Left renal cortex interstitium (tissue), 4 donors: ENCODE data around the gene DPEP3. TPM values are rescaled to one million over a fixed set of nuclear protein-coding genes. Genes with fewer than 3 reads are reported as not detected.
A peak's percentile ranks its signal among the peaks of the same experiment; 100 is the strongest.

Experiments used
- DNase-seq, 4 donors: peaks; one replicate each; pipeline ENCODE4 v3.0.0-alpha.2; 2013; ENCODE audit warnings: low read depth in 4 of 4, low spot score in 2 of 4, missing footprints in 1 of 4
- polyA plus RNA-seq, 4 donors: library from polyadenylated mRNA; unstranded; fragments of 120-200 nt; gene quantifications; one replicate each; pipeline ENCODE4 v1.2.1, GENCODE V29; 2013; ENCODE audit not compliant: insufficient read length in 4 of 4

Gene DPEP3
- polyA plus RNA-seq, 4 donors = 0.05 to 0.21 (median 0.08) TPM; not detected in 1

DNA sequence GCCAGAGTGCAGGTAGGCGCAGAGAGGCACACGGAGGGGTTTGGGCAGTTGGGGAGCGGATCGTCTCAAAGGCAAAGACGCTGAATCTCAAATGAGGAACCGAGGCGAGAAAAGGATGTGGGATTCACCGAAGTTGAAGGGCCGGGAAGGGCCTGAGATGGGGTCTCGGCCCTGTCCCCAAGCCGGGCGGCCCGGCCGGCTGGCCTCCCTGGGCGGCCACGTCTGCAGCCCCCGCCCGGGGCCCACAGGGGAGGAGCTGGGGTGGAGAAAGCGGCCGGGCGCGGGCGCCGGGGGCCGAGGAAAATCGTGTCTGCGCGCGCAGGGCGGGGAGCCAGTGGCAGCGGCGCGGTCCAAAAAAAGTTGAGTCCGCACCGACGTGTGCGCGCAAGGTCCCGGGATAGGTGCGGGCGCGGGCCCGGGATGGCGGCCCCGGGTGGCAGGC, 12.3 kb downstream of the DPEP3 start:
- peak in 1 of 4 donors; percentile 12 for DNase-seq

- DNase-seq = peak in 2 of 4 donors; percentile 7 to 11
Measured at GRCh38 chr16:67967183-67967957, 12.9 kb downstream of the DPEP3 start.

DNA sequence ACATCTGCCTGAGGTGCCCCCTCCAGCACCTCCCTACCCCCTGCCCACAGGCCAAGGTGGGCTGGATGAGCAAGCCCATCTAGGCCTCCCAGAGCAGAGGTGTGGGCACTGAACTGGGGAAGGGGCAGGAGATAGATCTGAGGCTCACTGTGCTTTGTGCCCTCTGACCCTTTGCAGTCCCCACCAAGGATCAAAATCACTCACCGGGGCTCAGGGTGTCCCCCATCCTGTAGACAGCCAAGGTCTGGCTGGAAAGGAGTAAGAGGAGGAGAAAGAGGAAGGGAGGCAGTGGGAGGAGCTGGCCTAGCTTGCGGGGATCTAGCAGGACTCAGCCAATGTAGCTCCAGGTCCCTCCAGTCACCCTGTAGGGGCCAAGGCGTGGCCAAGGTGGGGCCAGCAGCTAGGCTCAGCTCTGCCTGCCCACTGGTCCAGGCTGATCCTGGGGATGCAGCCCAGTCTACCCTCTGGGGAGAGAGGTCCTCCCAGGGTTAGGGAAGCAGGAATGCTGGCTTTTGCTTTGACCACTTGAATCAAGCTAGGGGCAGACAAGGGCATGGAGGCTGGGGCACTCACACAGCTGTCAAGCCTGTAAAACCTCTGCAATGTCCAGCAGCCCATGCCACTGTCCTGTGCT, 13.6 kb downstream of the DPEP3 start:
- no peak for DNase-seq

- no peak for DNase-seq
Measured at GRCh38 chr16:67965668-67966548, 14.4 kb downstream of the DPEP3 start.

- no peak for DNase-seq
Measured at GRCh38 chr16:67964477-67965131, 15.7 kb downstream of the DPEP3 start.

DNA sequence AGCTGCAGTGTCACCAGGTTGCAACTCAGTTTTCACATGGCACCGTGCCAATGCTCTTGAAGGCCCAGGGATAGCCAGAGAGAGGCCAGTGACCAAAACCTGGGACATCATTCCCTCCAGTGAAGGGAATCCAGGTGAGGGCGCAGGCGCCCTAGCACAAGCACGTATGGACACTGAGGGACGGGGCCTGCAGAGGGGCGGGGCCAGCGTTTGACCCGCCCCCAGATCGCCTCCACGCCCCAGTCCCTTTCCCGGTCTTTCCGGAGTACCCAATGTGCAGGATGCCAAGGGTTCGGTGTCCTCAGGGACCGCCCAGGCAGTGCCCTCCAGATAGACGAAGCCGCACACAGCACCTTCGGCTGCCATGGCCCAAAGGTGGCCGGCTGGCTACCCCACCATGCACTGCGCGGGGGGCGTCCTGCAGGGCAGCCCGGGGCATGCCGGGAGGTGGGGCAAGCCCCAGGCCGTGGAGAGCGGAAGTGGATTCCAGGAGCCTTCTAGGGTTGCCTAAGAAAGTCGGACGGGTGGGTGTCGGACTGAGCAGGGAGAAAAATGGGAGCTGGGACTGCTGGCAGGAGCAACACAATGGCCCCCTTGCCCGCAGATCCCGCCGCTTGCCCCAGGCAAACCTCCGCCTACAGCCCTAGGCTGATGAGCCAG, 16.5 kb downstream of the DPEP3 start:
- peak in 1 of 4 donors; percentile 11 for DNase-seq

- no peak for DNase-seq
Measured at GRCh38 chr16:67963292-67963661, 17.0 kb downstream of the DPEP3 start.

- no peak for DNase-seq
Measured at GRCh38 chr16:67962135-67962534, 18.2 kb downstream of the DPEP3 start.

DNA sequence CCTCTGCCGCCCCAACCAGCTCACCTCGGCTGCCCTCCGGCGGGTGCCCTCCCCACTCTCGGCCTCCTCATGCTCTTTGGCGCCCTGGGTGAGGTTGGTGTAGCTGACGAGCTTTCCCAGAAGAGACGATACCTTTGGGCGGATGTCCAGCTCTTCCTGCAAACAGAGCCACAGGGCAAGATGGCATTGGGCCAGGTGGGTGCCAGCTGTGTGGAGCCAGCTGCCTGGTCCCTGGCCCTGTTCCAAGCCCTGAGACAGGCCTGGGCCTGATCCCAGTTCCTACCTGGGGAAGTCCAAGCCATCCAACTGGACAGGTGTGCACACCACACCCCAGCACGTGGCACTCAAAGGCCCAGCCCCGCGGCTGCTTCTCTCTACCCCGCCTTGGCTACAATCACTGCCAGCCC, 18.7 kb downstream of the DPEP3 start:
- no peak for DNase-seq

- DNase-seq = no peak
Measured at GRCh38 chr16:67959536-67960329, 20.6 kb downstream of the DPEP3 start.

GRCh38 chr16:67957622-67958021, 22.7 kb downstream of the DPEP3 start:
- no peak for DNase-seq

GRCh38 chr16:67954421-67955196, 25.7 kb downstream of the DPEP3 start:
- no peak for DNase-seq

DNA sequence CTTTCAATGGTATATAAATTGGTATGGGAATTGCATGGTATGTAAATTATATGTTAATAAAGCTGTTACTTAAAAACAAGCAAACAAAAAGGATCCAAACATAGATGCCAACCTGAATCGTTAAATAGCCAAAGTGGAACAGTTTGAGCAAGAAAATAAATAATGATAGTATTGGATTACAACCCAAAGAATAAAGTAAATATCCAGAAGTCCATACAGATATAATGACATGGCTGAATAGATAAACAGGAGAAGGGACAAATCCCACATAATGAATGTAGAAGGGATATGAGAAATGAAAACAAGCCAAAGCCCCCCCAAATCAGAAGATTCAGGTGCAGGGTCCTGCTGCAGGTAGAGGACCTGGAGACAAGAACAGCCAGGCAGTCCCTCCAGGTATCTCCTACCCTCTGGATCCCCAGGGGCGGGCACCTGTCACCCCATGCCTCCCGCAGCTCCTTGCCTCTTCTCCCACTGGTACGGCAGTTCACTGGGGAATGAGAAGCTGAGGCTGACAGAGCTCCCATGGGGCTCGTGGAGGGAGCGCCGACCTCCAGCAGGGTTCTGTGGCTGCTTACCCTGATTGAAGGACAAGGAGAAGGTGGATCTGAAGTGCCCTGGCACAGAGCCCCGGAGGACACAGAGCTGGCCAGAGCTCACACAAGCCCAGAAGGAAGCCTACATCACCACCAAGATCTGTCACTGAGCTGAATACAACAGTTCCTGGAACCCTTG, 26.5 kb downstream of the DPEP3 start:
- no peak for DNase-seq

GRCh38 chr16:67951485-67951884, 28.8 kb downstream of the DPEP3 start:
- DNase-seq = no peak

- no peak for DNase-seq
Measured at GRCh38 chr16:67950335-67950843, 29.9 kb downstream of the DPEP3 start.

DNA sequence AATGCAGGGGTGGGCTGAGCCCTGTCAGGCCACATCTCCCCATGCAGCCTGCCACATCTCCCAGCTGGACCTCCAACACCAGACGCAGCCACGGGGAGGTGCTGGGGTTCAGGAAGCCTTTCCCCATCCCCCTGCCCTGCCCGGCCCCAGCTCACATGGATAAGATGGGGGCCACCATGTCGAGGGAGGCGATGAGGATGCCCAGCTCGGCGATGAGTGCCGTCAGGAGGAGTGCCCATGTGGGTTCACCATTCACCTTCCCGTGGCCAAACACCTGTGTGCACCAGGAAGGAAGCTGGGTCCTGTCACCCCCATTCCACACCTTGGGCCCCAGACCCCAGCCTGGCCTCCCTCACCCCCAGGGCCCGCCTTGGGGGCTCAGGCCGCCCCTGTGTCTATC, 30.7 kb downstream of the DPEP3 start:
- DNase-seq = no peak

GRCh38 chr16:67948015-67948414, 32.3 kb downstream of the DPEP3 start:
- DNase-seq = no peak
